Pons (tissue), 1 donor: ENCODE measurements around the gene HAUS3.
A peak's percentile ranks its signal among the peaks of the same experiment; 100 is the strongest.

Experiments
- DNase-seq: peaks from one replicate; pipeline ENCODE4 v3.0.0-alpha.2; 2016; ENCODE audit warnings: low spot score

Gene HAUS3

GRCh38 chr4:2241410-2242353 lies at the start of gene HAUS3, which contains the start of gene POLN:
HAUS3 (minus strand) TSS chr4:2242121; CDS start chr4:2240946, 1,175 bp downstream.
POLN (minus strand) TSS chr4:2242121; CDS start chr4:2229231, 12,890 bp downstream.
- peak; percentile 97 for DNase-seq

GRCh38 chr4:2290974-2291704 lies 49.2 kb upstream of the HAUS3 start:
- no peak for DNase-seq

- no peak for DNase-seq
Observed at GRCh38 chr4:2290488-2290887, 48.6 kb upstream of the HAUS3 start.

- DNase-seq = no peak
Observed at GRCh38 chr4:2289955-2290333, 48.0 kb upstream of the HAUS3 start.

- no peak for DNase-seq
Observed at GRCh38 chr4:2289311-2289954, 47.5 kb upstream of the HAUS3 start.

- no peak for DNase-seq
Observed at GRCh38 chr4:2288051-2288541, 46.2 kb upstream of the HAUS3 start.

GRCh38 chr4:2287594-2287915 lies 45.6 kb upstream of the HAUS3 start:
- DNase-seq = no peak

GRCh38 chr4:2286904-2287593 lies 45.1 kb upstream of the HAUS3 start:
- DNase-seq = no peak

GRCh38 chr4:2285613-2286381 lies 43.9 kb upstream of the HAUS3 start:
- no peak for DNase-seq

- no peak for DNase-seq
Observed at GRCh38 chr4:2284934-2285612, 43.2 kb upstream of the HAUS3 start.

GRCh38 chr4:2284161-2284933 lies 42.4 kb upstream of the HAUS3 start:
- no peak for DNase-seq

GRCh38 chr4:2283199-2283711 lies 41.3 kb upstream of the HAUS3 start:
- no peak for DNase-seq

GRCh38 chr4:2281575-2282343 lies 39.8 kb upstream of the HAUS3 start:
- no peak for DNase-seq

- peak; percentile 67 for DNase-seq
Observed at GRCh38 chr4:2280531-2281300, 38.8 kb upstream of the HAUS3 start.

- no peak for DNase-seq
Observed at GRCh38 chr4:2277956-2278355, 36.0 kb upstream of the HAUS3 start.

- no peak for DNase-seq
Observed at GRCh38 chr4:2276581-2277325, 34.8 kb upstream of the HAUS3 start.
